H1 (cell line): ENCODE data around the gene DPEP3. TPM values are rescaled to one million over a fixed set of nuclear protein-coding genes. Genes with fewer than 3 reads are reported as not detected.

Source experiments
- CBX8 ChIP-seq: fragments of 300-800, 300-1000 bp; sonication (generic); IDR thresholded peaks from 2 replicates; pipeline ENCODE4 v1.7.1; 2016; ENCODE audit warnings: low read depth, low read length, borderline replicate concordance
- CHD1 ChIP-seq: IDR thresholded peaks from 2 replicates; pipeline ENCODE4 v1.6.1; 2012; ENCODE audit warnings: low read depth, low read length, improper control_type of control experiment
- CHD2 ChIP-seq: IDR thresholded peaks from 2 replicates; pipeline ENCODE4 v1.6.1; 2012; ENCODE audit warnings: low read length, improper control_type of control experiment
- CTCF ChIP-seq, 3 experiments: IDR thresholded peaks; 1 replicate in 2 of 3; 2 replicates in 1 of 3; pipeline versions ENCODE4 v1.5.1 to v1.6.1; 2011; ENCODE audit warnings: low read length in 3 of 3, mild to moderate bottlenecking in 3 of 3, inconsistent platforms in 2 of 3, low read depth in 1 of 3, moderate library complexity in 1 of 3; ENCODE audit not compliant: insufficient read depth in 1 of 3; ENCODE audit errors: control extremely low read depth in 1 of 3
- EZH2 ChIP-seq: fragments of 200-600 bp; sonication (generic); IDR thresholded peaks from 2 replicates; pipeline ENCODE4 v1.7.1; 2012; ENCODE audit warnings: low read depth, mild to moderate bottlenecking, moderate library complexity, low read length, inconsistent platforms; ENCODE audit not compliant: severe bottlenecking
- FOSL1 ChIP-seq: IDR thresholded peaks from 2 replicates; pipeline ENCODE4 v1.6.1; 2011; ENCODE audit warnings: mild to moderate bottlenecking, low read depth, low read length, moderate library complexity; ENCODE audit not compliant: insufficient read depth
- KDM1A ChIP-seq: fragments of 200-600, 300-600 bp; sonication (generic); IDR thresholded peaks from 2 replicates; pipeline ENCODE4 v1.7.1; 2016; ENCODE audit warnings: mild to moderate bottlenecking, low read length, borderline replicate concordance
- KDM4A ChIP-seq: IDR thresholded peaks from one replicate; pipeline ENCODE4 v1.7.1; 2012; ENCODE audit warnings: low read depth, mild to moderate bottlenecking, moderate library complexity, low read length, inconsistent platforms; ENCODE audit not compliant: severe bottlenecking
- NANOG ChIP-seq: IDR thresholded peaks from 2 replicates; pipeline ENCODE4 v1.6.1; 2011; ENCODE audit warnings: low read length, low read depth, mild to moderate bottlenecking, inconsistent platforms; ENCODE audit not compliant: insufficient read depth, poor library complexity, severe bottlenecking
- PHF8 ChIP-seq: fragments of 200-600 bp; sonication (generic); conservative IDR thresholded peaks from 2 replicates; pipeline ENCODE4 v1.7.1; 2012; ENCODE audit warnings: low read depth, mild to moderate bottlenecking, inconsistent platforms, low read length, moderate library complexity
- POLR2AphosphoS5 ChIP-seq: IDR thresholded peaks from 2 replicates; pipeline ENCODE4 v1.6.1; 2011; ENCODE audit warnings: low read depth, low read length
- POU5F1 ChIP-seq: IDR thresholded peaks from 2 replicates; pipeline ENCODE4 v1.6.1; 2011; ENCODE audit warnings: low read depth, mild to moderate bottlenecking, low read length, moderate library complexity
- RBBP5 ChIP-seq: IDR thresholded peaks from 2 replicates; pipeline ENCODE4 v1.7.1; 2012; ENCODE audit warnings: low read depth, mild to moderate bottlenecking, inconsistent platforms, low read length, moderate library complexity, borderline replicate concordance
- RFX5 ChIP-seq: IDR thresholded peaks from 2 replicates; pipeline ENCODE4 v1.6.1; 2011; ENCODE audit warnings: low read depth, low read length, improper control_type of control experiment, borderline replicate concordance
- SP4 ChIP-seq: IDR thresholded peaks from 2 replicates; pipeline ENCODE4 v1.6.1; 2012; ENCODE audit warnings: low read length, inconsistent platforms
- SRF ChIP-seq: IDR thresholded peaks from 2 replicates; pipeline ENCODE4 v1.6.1; 2011; ENCODE audit warnings: mild to moderate bottlenecking, low read depth, low read length, moderate library complexity
- TAF7 ChIP-seq: optimal IDR thresholded peaks from 2 replicates; pipeline ENCODE3; 2011; ENCODE audit warnings: low read depth, mild to moderate bottlenecking, inconsistent platforms, low read length, moderate library complexity, borderline replicate concordance
- TCF12 ChIP-seq: IDR thresholded peaks from 2 replicates; pipeline ENCODE4 v1.6.1; 2011; ENCODE audit warnings: low read depth, mild to moderate bottlenecking, low read length
- USF2 ChIP-seq: IDR thresholded peaks from 2 replicates; pipeline ENCODE4 v1.6.1; 2011; ENCODE audit warnings: low read length, improper control_type of control experiment
- YY1 ChIP-seq: IDR thresholded peaks from 2 replicates; pipeline ENCODE4 v1.6.1; 2011; ENCODE audit warnings: low read depth, mild to moderate bottlenecking, low read length
- ZNF274 ChIP-seq: IDR thresholded peaks from 2 replicates; pipeline ENCODE4 v1.7.0; 2012; ENCODE audit warnings: low read length, borderline replicate concordance; ENCODE audit errors: extremely low read depth
- polyA plus RNA-seq, 7 experiments: library from polyadenylated mRNA; depleted of rRNA in 3 of 7; stranded (reverse) in 5 of 7; unstranded in 2 of 7; fragments of >200 nt in 5 of 7; fragments of 200-250 nt in 2 of 7; gene quantifications; 1 replicate in 5 of 7; 2 replicates in 1 of 7; 4 replicates in 1 of 7; pipeline versions ENCODE4 v1.2.1 to v1.2.3, GENCODE V29; 2011 to 2013; ENCODE audit warnings: missing spikeins in 2 of 7, mixed read lengths in 2 of 7
- total RNA-seq: library from RNA; stranded (reverse); fragmentation: NEBNext Ultra II Directional; extraction: Animal tissue kit (Norgen Biotek cat#: 25700); gene quantifications from 2 replicates; pipeline ENCODE4 v1.2.1, GENCODE V29; 2021

DPEP3 gene
- total and polyA plus RNA-seq, 2 of the 8 experiments (the other 6 are each of a cell fraction or from before 2014, with no cell fraction given), result 6.5 to 9.9 TPM

GRCh38 chr16:68022728-68023537 is 42.6 kb upstream of the DPEP3 start, which contains the start of the genes DDX28 and DUS2 (continued):
- TF ChIP-seq CBX8 (no peak), RBBP5 (peak; percentile 95), CHD2 (no peak), KDM1A (no peak), PHF8 (peak; percentile 99), USF2 (no peak), KDM4A (peak; percentile 100), ZNF274 (no peak), POLR2AphosphoS5 (peak; percentile 99), CTCF (IDR thresholded peaks at IDR 0.05; ENCODE audit: control extremely low read depth in 1 of 3, insufficient read depth in 1 of 3, low read depth in 1 of 3, low read length in 3 of 3) (no peak), YY1 (peak; percentile 91), SP4 (no peak), EZH2 (no peak), POU5F1 (no peak), TCF12 (no peak), CHD1 (no peak), NANOG (peak; percentile 7), SRF (peak; percentile 83), FOSL1 (no peak), TAF7 (peak; percentile 90), RFX5 (no peak)
